HepG2 (cell line): ENCODE results near the gene RAD51AP1. TPM values are rescaled to one million over a fixed set of nuclear protein-coding genes. Genes with fewer than 3 reads are reported as not detected.

Experiments
- BORCS8-MEF2B ChIP-seq: sonication (generic); formaldehyde crosslinking; IDR thresholded peaks from 2 replicates; pipeline ENCODE4 v1.8.0; 2022; ENCODE audit warnings: mild to moderate bottlenecking, missing genetic modification reagents
- CREB3 ChIP-seq: sonication (generic); formaldehyde crosslinking; IDR thresholded peaks from 2 replicates; pipeline ENCODE4 v1.5.0; 2020; ENCODE audit warnings: missing genetic modification reagents
- GLI4 ChIP-seq: sonication (generic); formaldehyde crosslinking; IDR thresholded peaks from 2 replicates; pipeline ENCODE4 v1.5.1; 2020; ENCODE audit warnings: missing genetic modification reagents, mild to moderate bottlenecking, moderate library complexity, borderline replicate concordance
- NFE2L2 ChIP-seq: fragments of 150-350 bp; IDR thresholded peaks from 2 replicates; pipeline ENCODE4 v1.6.1; 2014; ENCODE audit warnings: low read length
- NFKB2 ChIP-seq: sonication (generic); formaldehyde crosslinking; IDR thresholded peaks from 2 replicates; pipeline ENCODE4 v1.4.0; 2020; ENCODE audit warnings: missing genetic modification reagents, borderline replicate concordance
- SNAI1 ChIP-seq: sonication (generic); formaldehyde crosslinking; IDR thresholded peaks from 2 replicates; pipeline ENCODE4 v1.5.0; 2020; ENCODE audit warnings: mild to moderate bottlenecking, missing genetic modification reagents, borderline replicate concordance
- ZBED4 ChIP-seq: sonication (generic); formaldehyde crosslinking; IDR thresholded peaks from 2 replicates; pipeline ENCODE4 v1.4.0; 2020; ENCODE audit warnings: missing genetic modification reagents, borderline replicate concordance
- ZNF20 ChIP-seq: sonication (generic); formaldehyde crosslinking; IDR thresholded peaks from 2 replicates; pipeline ENCODE4 v1.4.0; 2020; ENCODE audit warnings: mild to moderate bottlenecking, moderate library complexity, missing genetic modification reagents
- ZNF292 ChIP-seq: sonication (generic); formaldehyde crosslinking; IDR thresholded peaks from 2 replicates; pipeline ENCODE4 v1.8.1; 2022; ENCODE audit warnings: mild to moderate bottlenecking, low read depth, missing genetic modification reagents, borderline replicate concordance
- ZNF350 ChIP-seq: sonication (generic); formaldehyde crosslinking; IDR thresholded peaks from 2 replicates; pipeline ENCODE4 v1.4.0; 2020; ENCODE audit warnings: mild to moderate bottlenecking, low read depth, missing genetic modification reagents, borderline replicate concordance
- ZNF83 ChIP-seq: sonication (generic); formaldehyde crosslinking; IDR thresholded peaks from 2 replicates; pipeline ENCODE4 v1.4.0; 2020; ENCODE audit warnings: missing genetic modification reagents, mild to moderate bottlenecking, borderline replicate concordance
- polyA plus RNA-seq, 8 experiments: library from polyadenylated mRNA; depleted of rRNA in 3 of 8; stranded (reverse) in 7 of 8; unstranded in 1 of 8; fragments of >200 nt; fragmentation: Illumina TruSeq in 4 of 8; extraction: Trizol in 4 of 8; gene quantifications; 2 replicates each; pipeline versions ENCODE4 v1.2.1 to v1.2.3, GENCODE V29; 2011 to 2016; ENCODE audit warnings: low read depth in 4 of 8, missing spikeins in 1 of 8, mixed read lengths in 1 of 8; ENCODE audit not compliant: insufficient read depth in 1 of 8
- total RNA-seq, 5 experiments: library from RNA; depleted of rRNA; stranded (reverse); fragments of >200 nt; fragmentation: Illumina TruSeq; extraction: Trizol; gene quantifications; 2 replicates each; pipeline ENCODE4 v1.2.3, GENCODE V29; 2016; ENCODE audit warnings: low read depth in 1 of 5
- TF ChIP-seq, protein P1 (sequence below): sonication (generic); formaldehyde crosslinking; IDR thresholded peaks from 2 replicates; pipeline ENCODE4 v1.4.0; 2020; ENCODE audit warnings: missing genetic modification reagents
- TF ChIP-seq, protein P2 (sequence below): sonication (generic); formaldehyde crosslinking; IDR thresholded peaks from 2 replicates; pipeline ENCODE4 v1.4.0; 2020; ENCODE audit warnings: missing genetic modification reagents; ENCODE audit errors: not compliant biosample characterization
- TF ChIP-seq, protein P3 (sequence below): sonication (generic); formaldehyde crosslinking; IDR thresholded peaks from 2 replicates; pipeline ENCODE4 v1.4.0; 2020; ENCODE audit warnings: mild to moderate bottlenecking, missing genetic modification reagents, borderline replicate concordance

RAD51AP1 gene
- total and polyA plus RNA-seq, 2 of the 13 experiments (the other 11 are each of a cell fraction or from before 2014, with no cell fraction given) = 16.6 to 49.3 TPM

DNA sequence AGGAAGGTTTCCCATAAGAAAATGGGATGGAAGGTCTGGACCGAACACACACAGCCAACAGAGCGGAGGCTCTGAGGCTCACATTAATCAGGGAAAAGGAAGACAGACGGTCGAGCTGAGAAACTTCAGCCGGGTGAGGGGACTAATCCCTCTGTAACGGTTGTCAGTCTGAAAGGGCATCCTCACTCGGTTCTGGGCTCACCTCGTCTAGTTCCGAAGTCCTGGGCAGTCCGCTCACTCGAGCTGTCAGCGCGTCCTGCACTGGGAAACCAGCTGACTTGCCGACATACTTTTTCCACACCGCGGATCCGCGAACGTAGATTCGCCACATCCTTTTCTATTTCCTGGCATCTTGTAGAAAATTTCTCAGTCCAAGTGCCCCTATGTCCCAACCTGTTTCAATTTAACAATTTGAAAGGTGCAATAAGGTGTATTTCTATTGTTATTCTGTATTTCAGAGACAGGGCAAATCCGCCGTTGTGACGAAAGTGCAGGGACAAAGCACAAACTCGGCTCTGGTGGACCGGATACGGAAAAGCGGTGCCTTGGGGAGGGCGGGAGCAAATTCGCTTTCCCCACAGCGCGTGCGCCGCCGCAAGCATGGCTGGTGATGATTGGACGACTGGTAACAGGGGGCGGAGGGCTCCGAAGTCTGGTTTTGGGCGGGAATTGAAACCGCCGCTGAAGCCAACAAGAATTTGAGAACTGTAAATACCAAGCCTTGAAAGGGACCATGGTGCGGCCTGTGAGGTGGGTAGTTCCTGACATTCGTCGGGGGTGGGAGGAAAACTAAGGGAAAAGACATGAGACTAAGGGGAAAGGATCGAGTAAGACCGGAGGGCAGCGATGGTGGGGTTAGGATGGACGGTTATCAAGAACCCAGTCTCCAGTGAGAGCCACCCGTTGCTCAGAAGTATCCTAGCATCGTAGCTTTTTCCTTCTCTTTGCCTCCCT, at the start of gene RAD51AP1 (continued):
- TF ChIP-seq ZBED4 (CRISPR knock-in tag) (no peak), CREB3 (CRISPR knock-in tag) (no peak), ZNF20 (CRISPR knock-in tag) (no peak), GLI4 (no peak), ZNF83 (CRISPR knock-in tag) (no peak), ZNF292 (CRISPR knock-in tag) (peak; percentile 41; the same call in 1 of the 2 replicates), SNAI1 (no peak), NFE2L2 (no peak), ZNF350 (CRISPR knock-in tag) (peak; percentile 58; the same call in 1 of the 2 replicates), NFKB2 (CRISPR knock-in tag) (no peak; the same call in 1 of the 2 replicates), BORCS8-MEF2B (CRISPR knock-in tag) (no peak)
- TF ChIP-seq, protein P1, sequence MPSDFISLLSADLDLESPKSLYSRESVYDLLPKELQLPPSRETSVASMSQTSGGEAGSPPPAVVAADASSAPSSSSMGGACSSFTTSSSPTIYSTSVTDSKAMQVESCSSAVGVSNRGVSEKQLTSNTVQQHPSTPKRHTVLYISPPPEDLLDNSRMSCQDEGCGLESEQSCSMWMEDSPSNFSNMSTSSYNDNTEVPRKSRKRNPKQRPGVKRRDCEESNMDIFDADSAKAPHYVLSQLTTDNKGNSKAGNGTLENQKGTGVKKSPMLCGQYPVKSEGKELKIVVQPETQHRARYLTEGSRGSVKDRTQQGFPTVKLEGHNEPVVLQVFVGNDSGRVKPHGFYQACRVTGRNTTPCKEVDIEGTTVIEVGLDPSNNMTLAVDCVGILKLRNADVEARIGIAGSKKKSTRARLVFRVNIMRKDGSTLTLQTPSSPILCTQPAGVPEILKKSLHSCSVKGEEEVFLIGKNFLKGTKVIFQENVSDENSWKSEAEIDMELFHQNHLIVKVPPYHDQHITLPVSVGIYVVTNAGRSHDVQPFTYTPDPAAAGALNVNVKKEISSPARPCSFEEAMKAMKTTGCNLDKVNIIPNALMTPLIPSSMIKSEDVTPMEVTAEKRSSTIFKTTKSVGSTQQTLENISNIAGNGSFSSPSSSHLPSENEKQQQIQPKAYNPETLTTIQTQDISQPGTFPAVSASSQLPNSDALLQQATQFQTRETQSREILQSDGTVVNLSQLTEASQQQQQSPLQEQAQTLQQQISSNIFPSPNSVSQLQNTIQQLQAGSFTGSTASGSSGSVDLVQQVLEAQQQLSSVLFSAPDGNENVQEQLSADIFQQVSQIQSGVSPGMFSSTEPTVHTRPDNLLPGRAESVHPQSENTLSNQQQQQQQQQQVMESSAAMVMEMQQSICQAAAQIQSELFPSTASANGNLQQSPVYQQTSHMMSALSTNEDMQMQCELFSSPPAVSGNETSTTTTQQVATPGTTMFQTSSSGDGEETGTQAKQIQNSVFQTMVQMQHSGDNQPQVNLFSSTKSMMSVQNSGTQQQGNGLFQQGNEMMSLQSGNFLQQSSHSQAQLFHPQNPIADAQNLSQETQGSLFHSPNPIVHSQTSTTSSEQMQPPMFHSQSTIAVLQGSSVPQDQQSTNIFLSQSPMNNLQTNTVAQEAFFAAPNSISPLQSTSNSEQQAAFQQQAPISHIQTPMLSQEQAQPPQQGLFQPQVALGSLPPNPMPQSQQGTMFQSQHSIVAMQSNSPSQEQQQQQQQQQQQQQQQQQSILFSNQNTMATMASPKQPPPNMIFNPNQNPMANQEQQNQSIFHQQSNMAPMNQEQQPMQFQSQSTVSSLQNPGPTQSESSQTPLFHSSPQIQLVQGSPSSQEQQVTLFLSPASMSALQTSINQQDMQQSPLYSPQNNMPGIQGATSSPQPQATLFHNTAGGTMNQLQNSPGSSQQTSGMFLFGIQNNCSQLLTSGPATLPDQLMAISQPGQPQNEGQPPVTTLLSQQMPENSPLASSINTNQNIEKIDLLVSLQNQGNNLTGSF (CRISPR knock-in tag) = no peak
- TF ChIP-seq, protein P2, sequence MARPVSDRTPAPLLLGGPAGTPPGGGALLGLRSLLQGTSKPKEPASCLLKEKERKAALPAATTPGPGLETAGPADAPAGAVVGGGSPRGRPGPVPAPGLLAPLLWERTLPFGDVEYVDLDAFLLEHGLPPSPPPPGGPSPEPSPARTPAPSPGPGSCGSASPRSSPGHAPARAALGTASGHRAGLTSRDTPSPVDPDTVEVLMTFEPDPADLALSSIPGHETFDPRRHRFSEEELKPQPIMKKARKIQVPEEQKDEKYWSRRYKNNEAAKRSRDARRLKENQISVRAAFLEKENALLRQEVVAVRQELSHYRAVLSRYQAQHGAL (CRISPR knock-in tag) = no peak
- TF ChIP-seq, protein P3, sequence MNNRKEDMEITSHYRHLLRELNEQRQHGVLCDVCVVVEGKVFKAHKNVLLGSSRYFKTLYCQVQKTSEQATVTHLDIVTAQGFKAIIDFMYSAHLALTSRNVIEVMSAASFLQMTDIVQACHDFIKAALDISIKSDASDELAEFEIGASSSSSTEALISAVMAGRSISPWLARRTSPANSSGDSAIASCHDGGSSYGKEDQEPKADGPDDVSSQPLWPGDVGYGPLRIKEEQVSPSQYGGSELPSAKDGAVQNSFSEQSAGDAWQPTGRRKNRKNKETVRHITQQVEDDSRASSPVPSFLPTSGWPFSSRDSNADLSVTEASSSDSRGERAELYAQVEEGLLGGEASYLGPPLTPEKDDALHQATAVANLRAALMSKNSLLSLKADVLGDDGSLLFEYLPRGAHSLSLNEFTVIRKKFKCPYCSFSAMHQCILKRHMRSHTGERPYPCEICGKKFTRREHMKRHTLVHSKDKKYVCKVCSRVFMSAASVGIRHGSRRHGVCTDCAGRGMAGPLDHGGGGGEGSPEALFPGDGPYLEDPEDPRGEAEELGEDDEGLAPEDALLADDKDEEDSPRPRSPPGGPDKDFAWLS (CRISPR knock-in tag) = no peak
